ENCODE results near the gene C19orf47. TPM values are rescaled to one million over a fixed set of nuclear protein-coding genes. Genes with fewer than 3 reads are reported as not detected.

The C19orf47 gene
- total RNA-seq, 1 donor = 9.1 TPM

- no peak for DNase-seq (ENCODE audit: low read depth)
- H3K4me3 ChIP-seq (ENCODE audit: low read depth, low read length) = no peak overlapping the region
- TF ChIP-seq, protein P1, sequence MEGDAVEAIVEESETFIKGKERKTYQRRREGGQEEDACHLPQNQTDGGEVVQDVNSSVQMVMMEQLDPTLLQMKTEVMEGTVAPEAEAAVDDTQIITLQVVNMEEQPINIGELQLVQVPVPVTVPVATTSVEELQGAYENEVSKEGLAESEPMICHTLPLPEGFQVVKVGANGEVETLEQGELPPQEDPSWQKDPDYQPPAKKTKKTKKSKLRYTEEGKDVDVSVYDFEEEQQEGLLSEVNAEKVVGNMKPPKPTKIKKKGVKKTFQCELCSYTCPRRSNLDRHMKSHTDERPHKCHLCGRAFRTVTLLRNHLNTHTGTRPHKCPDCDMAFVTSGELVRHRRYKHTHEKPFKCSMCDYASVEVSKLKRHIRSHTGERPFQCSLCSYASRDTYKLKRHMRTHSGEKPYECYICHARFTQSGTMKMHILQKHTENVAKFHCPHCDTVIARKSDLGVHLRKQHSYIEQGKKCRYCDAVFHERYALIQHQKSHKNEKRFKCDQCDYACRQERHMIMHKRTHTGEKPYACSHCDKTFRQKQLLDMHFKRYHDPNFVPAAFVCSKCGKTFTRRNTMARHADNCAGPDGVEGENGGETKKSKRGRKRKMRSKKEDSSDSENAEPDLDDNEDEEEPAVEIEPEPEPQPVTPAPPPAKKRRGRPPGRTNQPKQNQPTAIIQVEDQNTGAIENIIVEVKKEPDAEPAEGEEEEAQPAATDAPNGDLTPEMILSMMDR (IDR thresholded peaks at IDR 0.05; ENCODE audit: insufficient read depth, low read length) = no peak
Observed at GRCh38 chr19:40323705-40324104, 24.5 kb downstream of the C19orf47 start.

DNA sequence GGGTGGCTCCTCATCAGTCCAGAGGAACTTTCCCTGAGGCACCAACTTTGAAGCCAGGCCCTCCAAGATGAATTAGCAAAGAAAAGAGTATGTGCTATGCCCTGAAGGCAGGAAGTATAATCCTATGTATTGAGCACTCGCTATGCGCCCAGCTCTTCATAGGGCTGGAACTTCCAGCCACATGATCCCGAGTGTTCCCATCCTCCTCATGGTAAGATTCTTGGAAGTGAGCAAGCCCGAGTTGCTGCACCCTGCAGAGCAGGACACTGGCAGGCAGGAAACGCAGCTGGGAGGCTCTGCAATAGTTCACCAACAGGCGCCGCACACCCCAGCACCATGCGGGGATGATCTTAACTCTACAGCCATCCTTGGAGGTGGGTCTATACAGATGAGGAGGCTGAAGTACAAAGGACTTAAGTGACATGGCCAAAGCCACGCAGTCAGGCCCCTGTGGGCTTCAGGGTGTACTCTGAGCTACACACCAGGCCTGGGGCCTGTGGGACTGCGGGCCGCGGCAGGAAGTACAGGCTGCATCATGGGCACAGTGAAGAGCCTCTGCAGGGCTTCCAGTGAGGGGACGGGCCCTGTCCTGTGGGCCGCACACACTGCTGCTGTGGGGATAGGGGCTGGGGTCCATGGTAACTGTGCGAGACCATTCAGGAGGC, 25.1 kb downstream of the C19orf47 start:
- no peak overlapping the region for H3K4me3 ChIP-seq (ENCODE audit: low read depth, low read length)
- DNase-seq (ENCODE audit: low read depth) = no peak
- TF ChIP-seq, protein P1 (IDR thresholded peaks at IDR 0.05; ENCODE audit: insufficient read depth, low read length) = no peak

DNA sequence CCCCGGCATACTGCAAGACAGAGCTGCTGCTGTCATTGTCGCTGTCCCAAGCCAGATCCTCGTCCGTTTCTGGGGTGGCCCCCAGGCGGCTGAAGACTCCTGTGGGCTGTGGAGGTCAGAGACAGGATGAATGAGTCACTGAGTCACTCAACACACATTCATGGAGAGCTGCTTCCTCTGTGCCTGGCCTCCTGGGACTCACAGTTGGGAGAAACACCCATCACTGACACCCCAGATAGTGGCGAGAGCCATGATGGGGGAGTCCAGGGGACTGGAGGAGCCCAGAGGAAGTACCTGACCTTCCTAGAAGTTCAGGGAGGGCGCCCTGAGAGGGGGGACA, 26.0 kb downstream of the C19orf47 start:
- TF ChIP-seq, protein P1 (IDR thresholded peaks at IDR 0.05; ENCODE audit: insufficient read depth, low read length) = no peak
- no peak for DNase-seq (ENCODE audit: low read depth)
- no peak overlapping the region for H3K4me3 ChIP-seq (ENCODE audit: low read depth, low read length)

DNA sequence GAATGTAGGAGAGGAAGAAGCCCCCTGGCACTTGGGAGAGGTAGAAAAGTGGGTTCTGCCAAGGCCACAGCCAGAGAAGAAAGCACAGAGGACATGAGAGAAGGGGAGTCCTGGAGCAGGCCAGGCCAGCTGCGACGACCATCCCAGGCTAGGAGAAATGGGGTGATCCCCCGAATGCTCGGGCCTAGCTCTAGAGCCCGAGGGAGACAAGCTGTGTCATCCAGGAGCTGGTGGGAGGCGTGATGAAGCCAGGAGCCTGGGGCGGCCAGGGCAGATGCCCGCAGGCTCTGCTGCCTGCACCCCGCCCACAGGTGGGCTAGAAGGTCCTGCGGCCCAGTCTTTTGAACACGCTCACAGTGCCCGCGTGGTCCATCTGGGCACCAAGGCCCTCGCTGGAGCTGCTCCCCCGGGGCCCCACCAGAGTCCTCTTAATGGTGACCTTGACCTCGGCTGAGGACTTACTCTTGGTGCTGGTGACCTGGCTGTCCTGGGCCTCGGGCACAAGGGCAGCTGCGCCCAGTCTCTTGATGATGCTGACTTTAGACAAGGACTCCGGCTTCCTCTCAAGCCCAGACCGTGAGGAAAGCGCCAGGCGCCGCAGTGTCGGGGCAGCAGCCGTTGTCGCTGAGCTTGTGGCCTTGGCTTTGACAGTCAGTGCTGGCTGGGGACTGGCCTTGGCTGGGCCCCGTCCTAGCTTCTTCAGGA, 26.5 kb downstream of the C19orf47 start:
- TF ChIP-seq, protein P1 (IDR thresholded peaks at IDR 0.05; ENCODE audit: insufficient read depth, low read length) = no peak
- DNase-seq (ENCODE audit: low read depth) = no peak
- no peak overlapping the region for H3K4me3 ChIP-seq (ENCODE audit: low read depth, low read length)

DNA sequence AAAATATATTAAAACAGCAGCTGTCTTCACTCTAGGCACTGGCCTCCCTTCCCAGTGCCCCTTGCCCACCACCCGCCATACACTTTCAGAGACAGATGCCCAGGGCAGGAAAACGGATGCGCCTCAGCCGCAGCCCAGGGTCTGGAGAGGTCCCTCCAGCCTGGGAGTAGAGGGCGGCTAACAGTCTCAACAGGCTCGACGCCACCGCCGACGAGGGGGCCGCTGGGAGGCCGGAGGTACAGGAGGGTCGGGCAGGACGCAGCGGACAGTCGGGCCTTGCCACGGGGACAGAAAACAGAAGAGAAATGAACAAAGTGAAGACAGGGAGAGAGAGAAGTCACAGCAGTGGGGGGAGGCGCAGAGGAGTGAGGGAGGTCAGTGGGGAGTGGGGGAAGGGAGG, 27.1 kb downstream of the C19orf47 start:
- H3K4me3 ChIP-seq (ENCODE audit: low read depth, low read length) = no peak overlapping the region
- DNase-seq (ENCODE audit: low read depth) = no peak
- TF ChIP-seq, protein P1 (IDR thresholded peaks at IDR 0.05; ENCODE audit: insufficient read depth, low read length) = no peak

DNA sequence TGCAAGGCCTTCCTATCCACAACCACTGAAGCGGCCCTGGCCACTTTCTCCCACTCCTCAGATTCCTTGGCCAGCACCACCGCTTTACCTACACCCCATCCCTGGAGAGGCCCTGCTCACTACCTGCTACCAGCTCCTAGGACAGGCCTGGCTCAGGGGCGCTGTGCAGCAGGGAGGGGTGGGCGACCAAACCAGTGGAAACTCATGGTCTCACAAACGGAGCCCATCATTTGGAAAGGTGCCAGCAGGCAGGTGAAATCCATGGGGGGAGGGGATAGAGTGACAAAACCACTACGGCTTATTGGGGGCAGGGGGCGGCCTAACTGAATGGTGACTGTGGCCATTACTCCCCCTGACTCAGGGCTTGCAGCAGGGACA, 27.6 kb downstream of the C19orf47 start:
- no peak for DNase-seq (ENCODE audit: low read depth)
- TF ChIP-seq, protein P1 (IDR thresholded peaks at IDR 0.05; ENCODE audit: insufficient read depth, low read length) = no peak
- no peak overlapping the region for H3K4me3 ChIP-seq (ENCODE audit: low read depth, low read length)

Measured in fibroblast of the aortic adventitia (primary cell).